RPMI8226 (cell line): ENCODE data around the gene GFRA1.

Source experiments
- DNase-seq: peaks from one replicate; pipeline ENCODE4 v3.0.0-alpha.2; 2015

GFRA1 gene

DNA sequence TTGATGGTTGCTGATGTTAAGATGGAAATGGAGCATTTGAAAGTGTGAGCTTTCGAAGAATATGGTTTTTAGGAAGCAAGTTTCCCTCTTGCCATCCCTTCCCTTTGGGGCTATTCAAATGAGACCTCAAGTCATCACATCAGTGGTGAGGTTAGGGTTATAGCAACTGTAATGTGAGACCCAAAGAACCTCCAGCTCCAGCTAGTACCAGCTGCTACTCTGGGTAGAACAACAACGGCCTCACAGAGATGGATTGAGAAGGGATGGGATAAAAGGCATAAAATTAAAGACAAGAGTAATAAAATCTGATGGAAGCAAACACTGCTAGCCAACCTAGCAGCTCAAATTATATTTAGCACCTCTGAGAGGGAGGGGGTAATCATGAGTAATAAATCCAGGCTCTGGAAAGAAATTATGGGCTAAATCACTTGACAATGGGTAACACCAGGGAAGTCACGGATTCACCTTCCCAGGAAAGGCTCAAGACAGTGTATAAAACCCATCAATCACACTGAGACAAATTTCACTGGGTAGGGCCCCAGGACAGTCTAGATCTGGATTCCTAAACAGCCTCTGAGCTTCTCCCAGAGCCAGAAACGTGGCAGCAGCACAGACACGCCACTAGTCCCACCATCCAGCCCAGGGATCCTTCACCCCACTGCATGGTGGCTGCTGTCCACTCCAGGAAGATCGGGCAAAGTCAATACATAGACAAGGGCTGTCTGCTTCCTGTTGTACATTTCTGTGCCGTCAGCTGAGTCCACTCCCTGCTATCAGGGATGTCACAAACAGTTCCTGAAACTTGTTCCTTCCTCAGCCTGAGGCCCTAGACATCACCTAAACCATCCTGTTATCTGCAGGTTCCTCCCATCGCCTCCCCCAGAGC is 151.1 kb downstream of the GFRA1 start:
- no peak for DNase-seq

DNA sequence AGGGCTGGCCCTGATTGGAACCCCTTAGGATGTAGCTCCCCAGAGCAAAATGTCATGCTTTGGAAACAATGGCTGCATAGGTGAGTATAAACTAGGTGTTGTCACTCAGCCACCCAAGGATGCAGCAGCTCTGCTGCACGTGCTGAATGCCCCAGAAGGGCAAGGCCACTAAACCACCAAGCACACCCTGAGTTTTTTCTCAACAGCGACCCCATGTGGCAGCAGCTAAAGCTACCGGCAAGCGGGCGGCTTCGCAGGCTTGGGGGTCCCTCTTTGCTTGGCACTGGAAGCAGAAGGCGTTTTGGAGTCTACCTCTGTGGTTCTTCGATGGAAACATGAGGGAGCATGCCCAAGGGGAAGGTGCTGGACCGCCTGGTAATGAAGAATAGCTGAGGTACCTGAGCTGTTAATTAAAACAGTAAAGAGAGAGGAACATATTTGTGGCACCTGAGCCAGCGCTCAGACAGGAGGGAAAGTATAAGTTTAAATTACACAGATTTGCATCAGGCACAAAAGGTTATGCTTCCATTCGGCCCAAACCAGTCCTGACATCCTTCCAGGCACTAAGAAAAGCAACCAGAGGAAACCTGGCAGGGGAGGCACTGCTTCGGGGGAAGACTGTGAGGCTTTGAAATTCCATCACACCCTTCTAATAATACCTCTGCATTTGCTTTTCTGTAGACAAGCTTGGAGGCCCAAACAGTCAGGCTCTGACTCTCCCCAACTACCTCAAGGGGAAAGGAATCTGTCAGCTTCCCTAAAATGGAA is 152.1 kb downstream of the GFRA1 start:
- DNase-seq = peak; percentile 17

DNA sequence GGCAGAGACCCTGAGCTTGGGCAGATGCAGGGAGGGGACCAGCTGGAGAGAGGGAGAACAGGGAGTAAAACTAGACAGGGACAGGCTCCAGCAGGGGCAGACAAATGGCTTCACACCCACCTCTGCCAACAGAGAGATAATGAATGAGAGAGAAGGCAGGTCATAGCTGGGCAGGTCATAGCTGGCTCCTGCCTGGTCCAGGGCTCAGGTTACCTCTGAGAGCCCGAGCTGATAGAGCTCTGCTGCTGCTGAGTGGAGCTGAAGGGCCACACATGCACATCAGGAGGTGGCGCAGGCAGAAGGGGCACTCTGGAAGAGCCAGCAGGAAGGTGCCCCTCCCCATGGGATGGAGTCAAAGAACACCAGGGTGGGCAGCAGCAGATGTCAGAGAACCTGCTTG is 154.2 kb downstream of the GFRA1 start:
- no peak for DNase-seq

DNA sequence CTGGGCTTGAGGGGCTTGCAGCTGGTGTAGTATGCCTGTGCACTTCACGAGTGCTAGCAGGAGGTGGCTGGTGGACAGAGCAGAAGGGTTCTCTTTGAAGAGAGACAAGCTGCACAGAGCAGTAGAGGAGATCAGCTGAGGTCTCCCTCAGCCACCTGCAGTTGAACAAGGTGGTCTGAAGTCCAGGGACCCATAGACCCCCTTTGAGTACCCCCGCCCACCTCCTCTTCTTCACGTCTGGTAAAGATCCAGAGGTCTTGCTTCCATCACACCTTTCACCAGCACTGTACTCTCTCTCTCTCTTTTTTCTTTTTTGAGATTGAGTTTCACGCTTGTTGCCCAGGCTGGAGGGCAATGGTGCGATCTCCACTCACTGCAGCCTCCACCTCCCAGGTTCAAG is 157.2 kb downstream of the GFRA1 start:
- no peak for DNase-seq

DNA sequence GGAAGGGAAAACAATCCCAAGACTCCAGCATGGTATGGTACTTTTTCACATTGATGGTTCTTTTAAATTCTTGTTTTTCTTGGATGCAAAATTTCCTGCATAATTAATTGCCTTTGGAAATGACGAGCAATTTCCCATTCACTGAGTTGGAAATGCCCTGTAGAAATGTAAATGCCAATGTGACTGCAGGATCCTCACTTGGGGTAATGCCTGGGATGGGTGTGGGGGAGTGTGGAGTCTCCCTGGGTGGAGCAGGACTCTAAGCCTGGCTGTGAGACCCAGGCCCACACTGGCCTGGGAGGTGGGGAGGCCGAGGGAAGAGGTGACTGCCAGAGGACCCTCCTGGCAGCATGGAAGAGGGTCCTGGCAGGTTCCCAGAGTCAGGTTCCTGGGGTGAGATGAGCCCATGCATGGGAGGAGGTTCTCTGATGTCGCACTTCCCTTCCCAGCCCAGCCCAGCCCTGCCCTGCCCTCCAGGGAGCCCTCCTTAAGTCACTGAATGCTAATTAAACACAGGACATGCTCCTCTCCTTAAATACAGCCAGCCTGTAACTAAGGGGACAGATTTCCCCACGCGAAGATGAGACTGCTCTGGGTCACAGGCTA is 157.9 kb downstream of the GFRA1 start:
- no peak for DNase-seq

DNA sequence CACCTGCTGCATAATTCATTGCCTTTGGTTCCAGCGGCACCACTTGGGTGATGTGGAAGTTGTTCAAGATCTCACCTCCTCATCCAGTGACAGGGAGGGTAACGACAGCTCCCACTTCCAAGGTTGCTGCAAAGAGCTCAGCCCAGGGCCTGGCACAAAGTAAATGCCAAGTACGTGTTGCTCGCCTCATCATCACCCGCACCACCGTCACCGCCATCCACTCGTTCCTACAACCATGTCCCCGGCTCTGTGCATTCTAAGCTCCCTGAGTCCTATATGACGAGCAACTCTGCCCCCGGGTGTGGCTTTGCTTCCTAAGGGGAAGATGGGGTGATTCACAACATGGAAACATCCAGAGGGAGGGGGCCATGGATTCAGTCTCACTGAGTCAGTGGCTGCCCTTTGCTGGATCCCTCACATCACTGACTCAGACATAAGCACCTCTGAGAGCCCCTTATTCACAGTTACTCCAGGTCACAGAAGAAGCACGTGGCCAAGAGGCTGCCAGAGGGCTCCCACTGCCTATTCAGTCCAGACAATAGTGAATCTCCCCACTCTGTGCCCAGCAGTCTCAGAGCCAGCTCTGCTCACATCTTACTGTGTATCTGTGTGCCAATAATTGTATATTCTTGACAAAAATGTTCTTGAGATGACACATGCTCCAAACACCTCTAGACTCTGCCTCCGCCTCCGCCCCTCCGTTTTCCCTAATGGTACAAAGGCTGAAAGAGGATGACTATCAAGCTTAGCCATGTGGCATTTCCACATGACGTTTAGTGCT is 159.1 kb downstream of the GFRA1 start:
- DNase-seq = no peak

DNA sequence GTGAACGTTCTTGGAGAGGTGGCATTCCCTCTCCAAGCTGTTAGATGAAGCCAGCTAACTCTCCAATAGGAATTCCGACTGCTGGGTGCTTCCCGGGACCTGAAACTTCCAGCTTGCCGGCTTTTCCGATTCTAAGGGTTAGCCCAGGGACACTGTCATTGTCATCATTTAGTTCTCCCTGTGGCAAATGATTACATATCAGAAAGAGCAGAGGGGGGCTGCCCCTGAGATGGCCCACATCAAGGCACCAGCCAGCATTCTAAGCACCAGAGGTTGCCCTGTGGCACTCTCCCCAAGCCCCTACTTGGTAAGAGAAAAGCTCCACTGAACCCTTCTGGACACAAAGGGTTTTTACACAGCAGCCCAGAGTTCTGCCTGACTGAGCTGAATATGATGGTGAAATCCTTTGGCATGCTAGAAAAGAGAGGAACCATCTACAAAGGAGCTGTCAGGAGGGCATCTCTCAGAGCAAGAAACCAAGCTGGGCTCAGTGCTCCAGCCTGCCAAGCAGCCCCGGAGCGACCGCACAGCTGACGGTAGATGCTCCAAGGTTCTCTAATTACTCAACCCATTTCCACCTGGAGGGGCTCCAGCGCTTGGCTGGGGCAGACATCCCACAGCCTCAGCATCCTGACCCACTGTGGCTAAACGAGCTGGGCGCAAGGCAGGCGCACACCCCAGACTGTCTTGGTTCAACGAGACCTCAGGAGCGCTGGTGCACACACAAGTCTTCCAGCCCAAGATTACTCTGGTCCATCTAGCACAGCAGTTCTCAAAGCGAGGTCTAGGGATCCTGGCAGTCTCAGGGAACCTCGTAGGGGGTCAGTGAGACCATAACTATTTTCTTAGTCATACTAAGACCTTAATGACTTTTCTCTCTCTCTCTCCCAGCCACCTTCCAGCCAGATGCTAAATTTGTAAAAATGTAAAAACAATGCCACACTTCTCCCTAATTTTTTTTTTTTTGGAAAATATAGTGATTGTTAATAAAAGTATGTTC is 160.5 kb downstream of the GFRA1 start:
- DNase-seq = no peak

DNA sequence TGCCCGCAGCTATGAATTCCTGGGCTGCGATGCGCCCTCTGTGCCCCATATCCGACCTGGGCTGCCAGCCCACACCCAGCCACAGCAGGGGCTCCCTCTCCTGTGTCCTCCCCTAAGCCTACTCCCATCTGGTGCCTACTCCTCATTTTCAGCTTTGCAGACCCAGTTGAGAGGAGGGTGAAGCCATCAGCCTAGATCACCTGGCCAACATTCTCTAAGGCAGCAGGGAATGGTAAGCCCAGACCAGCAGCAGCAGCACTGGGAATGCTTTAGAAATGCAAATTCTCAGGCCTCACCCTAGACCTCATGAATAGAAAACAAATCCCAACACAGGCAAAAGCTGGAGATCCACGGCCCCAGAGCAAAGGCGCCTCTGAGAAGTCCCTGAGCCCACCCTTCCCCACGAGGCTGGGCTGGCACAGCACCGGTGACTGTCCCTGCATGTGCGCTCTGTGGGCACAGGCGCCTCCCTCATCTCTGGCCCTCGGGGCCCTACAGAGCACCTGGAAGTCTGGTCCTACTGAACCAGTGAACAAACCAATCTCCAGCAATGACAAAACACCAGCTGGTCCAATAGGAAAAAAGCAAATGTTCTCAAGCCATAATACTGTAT is 161.4 kb downstream of the GFRA1 start:
- no peak for DNase-seq

DNA sequence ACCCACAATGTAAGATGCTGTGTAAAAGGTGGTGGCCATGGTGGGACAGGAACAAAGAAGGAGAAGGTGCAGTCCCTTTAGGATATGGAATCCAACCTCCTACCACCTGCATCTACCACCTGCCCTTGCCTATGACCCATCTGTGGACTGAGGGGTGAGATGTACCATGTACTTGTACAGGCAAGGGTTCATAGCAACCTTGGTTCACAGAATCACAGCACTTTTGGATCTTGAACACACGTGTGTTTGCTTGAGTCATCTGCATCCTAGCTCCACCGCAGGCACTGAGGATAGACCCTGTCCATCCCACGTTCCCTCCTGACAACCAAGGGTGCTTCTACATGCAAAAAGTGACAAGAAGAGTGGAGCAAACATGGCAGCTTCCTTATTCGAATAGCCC is 162.3 kb downstream of the GFRA1 start:
- DNase-seq = no peak

DNA sequence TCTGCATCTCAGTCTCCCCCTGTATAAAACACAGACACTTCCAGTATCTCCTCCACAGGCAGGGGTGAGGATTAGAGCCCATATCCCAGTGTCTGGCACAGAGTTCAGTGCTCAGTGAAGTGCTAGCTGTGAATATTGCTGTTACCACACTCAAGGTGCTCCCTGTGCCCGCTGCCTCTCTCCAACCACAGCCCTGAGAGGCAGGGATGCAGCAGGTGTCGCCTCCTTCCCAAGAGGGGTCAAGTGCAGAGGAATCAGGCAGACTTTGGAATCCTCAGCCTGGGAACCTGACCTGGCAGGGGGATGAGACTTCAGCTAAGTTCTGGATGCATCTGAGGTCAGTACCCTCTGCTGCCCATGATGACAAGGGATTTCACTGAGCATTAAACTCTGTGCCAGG is 163.1 kb downstream of the GFRA1 start:
- DNase-seq = no peak

DNA sequence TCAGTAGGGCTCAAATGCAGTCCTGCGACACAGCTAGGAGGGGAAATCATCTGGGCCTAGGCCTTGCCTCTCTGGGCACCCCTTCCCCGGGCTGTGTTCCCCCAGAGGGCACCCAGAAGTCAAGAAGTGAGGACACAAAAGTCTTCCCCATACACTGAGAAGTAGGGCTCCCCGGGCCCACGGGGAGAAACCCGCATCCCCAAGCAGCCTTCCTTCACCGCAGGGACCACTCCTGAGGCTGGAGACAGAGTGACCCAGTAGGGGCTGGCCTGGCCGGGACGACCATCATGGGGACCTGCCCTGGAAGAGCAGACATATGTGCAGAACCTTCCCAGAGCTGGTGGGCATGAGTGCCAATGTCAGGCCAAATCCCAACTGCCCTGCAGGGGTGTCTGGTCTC is 163.5 kb downstream of the GFRA1 start:
- DNase-seq = no peak

DNA sequence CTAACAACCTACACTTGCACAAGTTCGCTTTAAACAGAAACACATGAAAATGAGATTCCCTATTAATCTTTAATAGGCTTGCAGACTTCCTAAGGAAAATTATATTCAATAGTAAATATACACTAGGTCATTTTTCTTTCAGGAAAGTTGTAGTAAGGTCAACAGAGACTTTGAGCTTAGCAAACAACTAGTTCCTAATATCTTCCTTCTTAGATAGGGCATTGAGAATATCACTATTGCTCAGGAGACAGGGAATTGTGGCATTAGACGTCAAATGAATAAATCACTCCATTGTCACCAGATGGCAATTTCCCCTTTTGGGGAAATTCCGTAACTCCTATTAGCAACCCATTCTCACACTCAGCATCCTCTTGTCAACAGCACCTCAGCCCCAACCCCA is 164.9 kb downstream of the GFRA1 start:
- DNase-seq = no peak

DNA sequence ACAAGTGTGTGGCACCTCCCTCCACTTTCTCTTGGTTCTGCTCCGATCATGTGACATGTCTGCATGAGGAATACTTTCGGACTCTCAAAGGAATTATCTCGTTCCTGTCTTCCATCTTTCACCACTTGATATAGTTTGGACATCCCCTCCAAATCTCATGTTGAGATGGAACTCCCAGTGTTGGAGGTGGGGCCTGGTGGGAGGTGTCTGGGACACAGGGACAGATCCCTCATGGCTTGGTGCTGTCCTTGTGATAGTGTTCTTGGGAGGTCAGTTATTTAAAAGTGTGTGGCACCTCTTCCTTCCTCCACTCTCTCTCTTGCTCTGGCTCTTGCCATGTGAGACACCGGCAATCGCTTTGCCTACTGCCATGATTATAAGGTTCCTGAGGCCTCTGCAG is 166.4 kb downstream of the GFRA1 start:
- DNase-seq = no peak

DNA sequence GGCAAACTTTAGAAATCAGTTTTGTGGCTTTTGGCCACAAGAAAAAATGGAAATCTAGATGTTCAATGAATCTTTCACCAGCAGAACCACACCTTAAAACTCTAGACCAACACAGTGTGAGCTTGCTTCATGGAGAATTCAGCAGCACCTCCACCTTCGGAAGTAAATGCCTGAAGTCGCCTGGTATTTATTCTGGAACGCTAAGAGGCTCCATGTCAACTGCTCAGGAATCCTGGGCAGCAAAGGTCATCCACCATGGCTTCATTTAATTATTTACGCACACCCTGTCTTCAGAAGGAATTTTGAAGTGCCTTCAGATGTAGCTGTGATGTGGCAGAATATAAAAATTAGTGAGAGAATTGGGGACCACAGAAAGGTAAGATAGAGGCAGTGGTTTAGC is 167.7 kb downstream of the GFRA1 start:
- DNase-seq = no peak

DNA sequence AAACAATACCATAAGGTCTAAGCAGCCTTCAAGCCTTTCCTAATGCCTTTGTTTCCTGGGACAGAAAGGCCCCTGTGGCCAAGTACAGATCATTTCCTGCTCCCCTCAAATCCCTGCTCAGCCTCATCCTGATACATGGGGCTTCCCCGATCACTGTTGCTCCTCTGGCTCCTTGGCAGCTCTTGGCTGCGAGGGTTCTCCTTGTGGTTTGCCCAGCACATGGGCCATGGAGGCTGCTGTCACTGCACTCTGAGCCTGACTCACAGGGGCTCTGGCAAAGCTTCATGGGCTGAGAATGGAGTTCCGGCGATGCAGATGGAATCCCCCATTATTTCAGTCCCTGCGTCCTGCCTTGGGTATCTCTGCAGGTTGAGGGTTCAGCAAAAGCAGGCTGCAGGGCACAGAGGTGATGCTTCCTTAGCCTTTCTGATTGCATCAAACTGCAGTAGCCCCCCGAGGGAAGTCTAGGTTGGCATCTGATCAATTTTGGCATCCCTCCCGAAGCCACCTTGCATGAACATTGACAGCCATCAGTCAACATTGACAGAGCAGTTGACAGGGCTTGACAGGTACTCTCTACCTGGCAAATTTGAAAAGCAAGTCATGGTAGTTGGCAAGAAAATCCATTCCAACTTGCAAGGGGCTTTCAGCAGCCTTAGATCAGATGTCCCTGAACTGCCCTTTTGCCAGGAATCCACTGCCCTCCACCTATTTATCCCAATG is 168.6 kb downstream of the GFRA1 start:
- no peak for DNase-seq

DNA sequence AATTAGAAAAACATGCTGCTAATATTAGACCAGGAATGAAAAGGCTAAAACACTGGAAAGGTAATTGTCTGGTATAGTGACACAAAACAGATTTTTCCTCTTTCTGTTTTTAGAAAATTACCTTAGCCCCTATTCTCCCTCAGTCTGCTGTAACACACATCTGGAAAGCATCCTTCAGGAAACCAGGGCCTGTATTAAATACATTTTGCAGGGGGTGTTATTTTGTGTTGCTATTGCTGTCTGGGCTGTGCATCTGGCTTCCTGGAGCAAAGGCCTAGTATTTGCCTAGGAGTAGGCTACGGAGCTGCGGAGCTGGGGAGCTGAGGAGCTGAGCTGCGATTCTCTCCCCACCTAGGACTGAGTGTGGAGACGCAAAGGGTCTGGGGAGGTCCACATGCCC is 169.3 kb downstream of the GFRA1 start:
- no peak for DNase-seq

DNA sequence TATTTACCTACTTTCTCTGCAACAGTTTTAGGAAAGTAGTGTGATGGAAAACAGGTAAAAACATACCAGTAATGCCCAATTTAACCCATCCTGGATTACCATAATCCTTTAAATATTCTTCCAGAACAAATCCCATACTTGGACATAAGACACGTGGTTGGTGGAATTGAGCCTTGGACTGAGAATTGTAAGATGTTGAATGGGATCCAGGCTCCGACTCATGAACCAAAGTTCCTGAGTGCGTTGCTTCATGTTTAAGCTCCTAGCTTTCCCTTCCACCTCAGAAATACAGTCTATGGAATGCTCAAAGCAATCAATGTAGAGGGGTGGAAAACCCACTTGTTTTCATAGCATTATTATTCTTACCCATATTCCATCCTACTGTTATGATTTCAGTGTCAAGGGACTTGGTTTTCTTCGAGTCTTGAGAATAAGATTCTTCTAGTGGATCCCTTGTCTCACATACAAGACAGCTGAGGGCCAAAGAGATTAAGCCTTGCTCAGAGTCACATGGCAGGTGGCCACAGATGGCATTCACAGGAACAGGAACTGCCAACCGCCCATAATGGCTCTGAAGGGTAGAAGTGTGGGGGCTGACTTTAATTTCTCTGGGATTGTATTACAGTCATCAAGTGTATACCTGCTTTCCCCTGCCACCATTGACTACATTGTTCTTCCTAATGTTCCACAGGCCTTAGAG is 171.2 kb downstream of the GFRA1 start:
- no peak for DNase-seq

DNA sequence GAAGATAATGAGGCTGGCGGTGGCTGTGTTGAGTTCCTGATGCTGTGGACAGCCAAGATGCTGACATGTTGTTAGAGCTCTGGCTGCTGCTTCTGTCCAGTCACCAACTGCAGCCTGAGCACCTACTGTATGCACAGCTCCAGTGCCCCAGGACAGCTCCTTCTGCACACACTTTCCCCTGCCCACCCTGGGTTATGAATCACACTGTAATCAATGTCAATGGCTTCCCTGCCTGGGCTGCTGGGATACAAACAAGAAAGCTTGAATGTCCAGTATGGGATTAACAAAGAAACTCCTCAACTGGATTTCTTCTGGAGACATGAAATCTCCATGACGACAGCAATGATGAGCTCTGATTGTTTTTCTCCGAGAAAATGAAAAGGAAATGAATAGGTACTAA is 172.0 kb downstream of the GFRA1 start:
- DNase-seq = no peak

DNA sequence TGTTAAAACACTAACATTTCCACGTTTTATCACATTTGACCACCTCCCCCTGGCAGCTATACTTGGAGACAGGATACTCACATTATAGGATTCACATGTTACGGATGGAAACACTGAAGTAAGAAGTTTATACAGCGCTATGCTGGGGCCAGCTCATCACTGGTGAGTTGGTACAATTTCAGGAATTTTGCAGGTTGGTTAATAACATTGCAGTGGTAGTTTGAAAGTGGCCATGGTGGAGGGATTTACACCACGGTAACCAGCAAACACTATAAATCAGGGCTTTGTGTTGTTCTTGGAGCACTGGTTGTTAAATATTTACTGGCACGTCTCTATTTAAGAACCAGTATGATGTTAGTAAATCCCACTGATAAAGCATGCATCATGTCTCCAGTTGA is 174.0 kb downstream of the GFRA1 start:
- no peak for DNase-seq

DNA sequence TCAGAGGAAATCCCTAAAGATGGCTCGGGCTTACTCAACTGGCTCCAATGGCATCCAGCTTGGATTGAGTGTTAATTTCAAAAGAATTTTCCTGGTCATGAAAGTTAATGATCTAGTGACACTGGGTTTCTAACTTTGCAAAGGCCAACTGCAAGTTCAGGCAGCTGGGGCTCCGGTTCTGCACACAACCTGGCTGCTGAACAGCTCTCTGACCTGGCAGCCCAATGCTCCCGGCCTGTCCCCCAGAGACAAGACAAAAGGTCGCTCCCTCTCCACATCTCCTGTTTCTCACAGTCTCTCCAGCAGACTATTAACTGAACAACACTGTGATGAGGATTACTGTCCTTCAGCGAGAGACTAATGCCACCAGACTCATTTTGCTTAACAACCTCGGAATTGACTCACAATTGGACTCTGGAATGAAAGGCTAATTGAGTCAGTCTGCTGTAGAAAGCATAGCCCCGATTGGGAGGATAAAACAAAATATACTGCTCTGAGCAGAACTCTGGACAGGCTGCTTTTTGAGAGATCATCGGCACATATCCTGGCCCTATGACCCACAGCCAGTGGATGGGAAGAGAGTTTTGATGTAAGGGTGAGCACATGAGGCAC is 174.5 kb downstream of the GFRA1 start:
- DNase-seq = no peak
